ENCODE results near the gene PKD1.

Gene PKD1

GRCh38 chr16:2085669-2086068, 50.0 kb downstream of the PKD1 start:
- no peak for DNase-seq

DNA sequence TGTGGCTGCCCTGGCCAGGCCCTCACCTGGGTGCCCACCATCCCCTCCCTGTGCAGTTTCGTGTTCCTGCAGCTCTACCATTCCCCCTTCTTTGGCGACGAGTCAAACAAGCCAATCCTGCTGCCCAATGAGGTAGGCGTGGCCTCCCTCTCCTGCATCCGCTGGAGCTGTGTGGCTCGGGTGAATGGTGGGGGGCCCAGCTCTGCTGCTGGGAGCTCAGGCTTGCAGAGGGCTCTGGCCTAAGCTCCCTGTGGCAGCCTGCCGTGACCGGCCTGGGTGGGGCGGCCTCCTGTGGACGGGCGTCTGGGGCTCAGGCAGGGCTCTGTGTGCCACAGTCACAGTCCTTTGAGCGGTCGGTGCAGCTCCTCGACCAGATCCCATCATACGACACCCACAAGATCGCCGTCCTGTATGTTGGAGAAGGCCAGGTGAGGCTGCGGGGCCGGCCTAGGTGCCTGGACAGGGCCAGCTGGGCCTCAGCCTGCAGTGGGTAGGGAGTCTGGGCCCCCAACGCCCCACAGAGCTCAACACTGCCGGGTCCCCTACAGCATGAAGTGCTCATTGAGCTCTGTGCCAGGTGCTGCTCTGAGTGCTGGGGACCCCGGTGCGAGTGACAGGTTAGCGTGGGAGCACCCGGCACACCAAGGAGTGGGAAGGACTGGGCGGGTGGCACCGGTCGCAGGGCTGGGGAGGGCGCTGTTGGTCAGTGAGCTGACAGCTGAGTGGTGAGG, 50.6 kb downstream of the PKD1 start:
- DNase-seq, result no peak

GRCh38 chr16:2083876-2084780, 51.6 kb downstream of the PKD1 start:
- no peak for DNase-seq

GRCh38 chr16:2083409-2083808, 52.3 kb downstream of the PKD1 start:
- no peak for DNase-seq

GRCh38 chr16:2082983-2083364, 52.7 kb downstream of the PKD1 start:
- DNase-seq, result no peak

DNA sequence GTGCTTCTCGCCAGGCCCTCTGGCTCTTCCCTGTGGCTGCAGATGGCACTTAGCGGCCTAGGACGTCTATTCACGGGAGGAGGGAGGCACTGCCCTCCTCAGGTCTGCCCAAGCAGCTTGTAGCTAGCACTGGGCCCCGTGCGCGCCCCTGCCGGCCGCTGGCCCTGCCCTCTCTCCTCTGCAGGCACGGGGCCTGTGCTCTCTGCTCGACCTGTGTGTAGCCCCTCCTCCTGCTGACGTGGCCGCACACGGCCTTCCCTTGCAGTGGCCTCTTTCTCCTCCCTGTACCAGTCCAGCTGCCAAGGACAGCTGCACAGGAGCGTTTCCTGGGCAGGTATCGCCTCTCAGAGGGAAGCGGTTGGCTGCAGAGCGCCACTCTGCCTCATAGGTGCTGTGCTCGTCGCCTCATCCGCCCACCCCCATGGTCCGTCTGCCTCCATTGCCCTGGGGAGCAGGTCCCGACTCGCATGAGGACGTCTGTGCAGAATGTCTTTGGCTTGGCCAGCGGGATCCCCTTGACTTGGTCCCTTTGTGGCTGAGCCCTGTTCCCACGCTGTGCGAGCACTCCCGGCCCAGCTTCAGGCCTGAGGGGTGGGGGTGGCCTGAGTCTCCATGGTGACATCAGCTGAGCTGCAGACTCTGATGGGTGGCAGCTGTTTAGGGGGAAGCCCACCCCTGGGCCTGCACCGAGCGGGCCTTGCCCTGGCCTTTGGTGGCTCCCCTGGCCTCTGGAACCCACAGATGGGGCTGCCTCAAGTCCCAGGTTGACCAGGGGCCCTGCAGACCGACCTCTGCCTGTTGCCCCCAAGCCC, 53.3 kb downstream of the PKD1 start:
- peak; percentile 11 for DNase-seq

DNA sequence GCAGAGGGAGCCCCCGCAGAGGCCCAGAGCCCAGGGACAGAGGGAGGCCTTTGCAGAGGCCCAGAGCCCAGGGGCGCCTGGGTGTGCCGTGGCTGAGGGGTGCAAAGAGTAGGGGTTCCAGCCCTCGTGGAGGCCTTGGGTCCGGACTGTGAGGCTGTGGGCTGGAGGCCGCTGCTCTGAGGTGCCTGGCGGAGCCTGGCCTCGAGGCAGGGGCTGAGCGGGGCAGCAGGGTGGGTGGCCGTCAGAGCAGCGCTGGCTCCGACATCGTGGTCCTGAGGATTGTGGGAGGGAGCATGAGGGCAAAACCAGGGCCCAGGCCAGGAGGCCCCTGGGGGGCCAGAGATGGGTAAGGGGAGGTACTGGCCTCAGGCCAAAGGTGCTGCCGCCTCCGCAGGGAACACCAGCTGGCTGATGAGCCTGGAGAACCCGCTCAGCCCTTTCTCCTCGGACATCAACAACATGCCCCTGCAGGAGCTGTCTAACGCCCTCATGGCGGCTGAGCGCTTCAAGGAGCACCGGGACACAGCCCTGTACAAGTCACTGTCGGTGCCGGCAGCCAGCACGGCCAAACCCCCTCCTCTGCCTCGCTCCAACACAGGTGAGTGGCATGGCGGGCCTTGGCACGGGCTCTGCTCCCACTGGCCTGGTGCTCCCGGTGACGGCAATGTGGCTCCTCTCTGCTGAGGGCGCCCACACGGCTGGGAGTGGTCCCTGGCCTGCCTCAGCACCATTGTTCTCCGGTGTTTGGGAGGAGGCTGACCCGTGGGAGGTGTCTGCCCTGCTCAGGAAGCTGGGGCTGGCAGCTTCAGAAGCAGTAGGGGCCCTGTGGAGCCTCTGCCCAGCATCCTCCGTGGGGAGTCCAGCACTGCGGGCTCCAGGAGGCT, 54.3 kb downstream of the PKD1 start:
- no peak for DNase-seq

GRCh38 chr16:2079991-2080390, 55.7 kb downstream of the PKD1 start:
- no peak for DNase-seq

GRCh38 chr16:2079311-2079800, 56.3 kb downstream of the PKD1 start:
- no peak for DNase-seq

DNA sequence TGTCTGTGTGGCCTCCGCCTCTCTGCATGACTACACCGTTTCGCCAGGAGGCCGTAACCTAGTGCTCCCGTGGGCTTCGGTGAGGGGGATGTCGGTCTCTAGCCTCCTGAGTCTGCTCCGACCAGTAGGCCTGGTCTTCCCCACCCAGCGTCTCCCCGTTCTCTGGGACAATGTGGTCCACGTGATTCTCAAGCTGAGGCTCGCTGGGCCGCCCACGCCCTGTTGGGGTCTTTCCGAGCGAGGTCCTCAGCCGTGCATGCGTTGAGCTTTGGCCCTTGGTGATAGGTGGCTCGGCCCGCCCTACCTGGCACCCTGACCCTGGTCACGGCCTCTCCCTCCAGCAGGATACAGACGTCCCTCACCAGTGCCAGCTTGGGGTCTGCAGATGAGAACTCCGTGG, 57.0 kb downstream of the PKD1 start:
- DNase-seq, result no peak

- no peak for DNase-seq
These were observed 57.6 kb downstream of the PKD1 start for GRCh38 chr16:2078096-2078495.

- DNase-seq, result no peak
These were observed 58.0 kb downstream of the PKD1 start for GRCh38 chr16:2077696-2078095.

DNA sequence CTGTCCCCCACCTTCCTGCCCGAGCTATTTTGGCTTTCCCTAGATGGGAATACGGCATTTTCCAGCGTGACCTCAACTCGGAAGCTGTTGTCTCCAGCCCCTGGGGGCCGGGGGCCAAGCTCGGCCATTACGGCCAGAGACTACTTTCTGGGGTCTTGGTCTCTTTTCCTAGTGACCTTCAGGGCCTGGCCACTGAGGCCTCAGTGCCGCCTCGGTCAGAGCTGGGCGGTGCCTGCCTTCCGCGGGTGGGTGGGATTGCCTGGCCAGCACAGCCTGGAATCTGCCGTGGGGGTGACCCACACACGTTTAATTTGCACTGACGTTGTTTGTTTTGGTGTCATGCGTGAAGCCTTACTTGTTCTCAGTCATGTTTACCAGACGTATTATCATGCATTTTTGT, 58.7 kb downstream of the PKD1 start:
- no peak for DNase-seq

DNA sequence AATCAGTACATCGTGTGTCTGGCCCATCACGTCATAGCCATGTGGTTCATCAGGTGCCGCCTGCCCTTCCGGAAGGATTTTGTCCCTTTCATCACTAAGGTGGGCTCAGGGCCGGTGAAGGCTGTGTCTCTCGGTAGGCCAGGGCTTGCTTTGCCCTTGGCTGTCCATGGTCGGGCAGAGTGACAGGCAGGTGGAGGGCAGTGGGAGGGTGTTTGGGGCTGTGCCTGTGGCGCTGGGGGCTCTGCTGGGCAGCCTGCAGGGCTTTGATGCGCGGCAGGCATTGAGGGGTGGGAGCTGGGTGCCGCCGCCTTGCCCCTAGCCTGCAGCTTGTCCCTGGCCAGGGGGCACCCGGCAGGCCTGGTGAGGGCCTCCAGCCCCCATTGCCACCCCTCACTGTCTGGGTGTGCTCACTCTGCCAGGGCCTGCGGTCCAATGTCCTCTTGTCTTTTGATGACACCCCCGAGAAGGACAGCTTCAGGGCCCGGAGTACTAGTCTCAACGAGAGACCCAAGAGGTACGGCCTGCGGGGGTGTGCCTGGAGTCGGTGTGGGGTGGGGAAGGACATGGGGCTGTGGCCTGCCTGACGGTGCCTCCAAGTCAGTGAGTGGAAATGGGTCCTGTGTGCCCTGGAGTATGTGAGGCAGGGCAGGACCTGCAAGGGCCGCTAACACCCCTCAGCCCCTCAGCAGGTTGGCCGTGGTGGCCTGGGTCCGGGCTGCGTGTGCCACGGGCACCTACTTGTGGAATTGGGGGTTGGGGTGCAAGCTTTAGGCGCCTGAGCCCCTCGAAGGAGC, 59.4 kb downstream of the PKD1 start:
- DNase-seq, result no peak

DNA sequence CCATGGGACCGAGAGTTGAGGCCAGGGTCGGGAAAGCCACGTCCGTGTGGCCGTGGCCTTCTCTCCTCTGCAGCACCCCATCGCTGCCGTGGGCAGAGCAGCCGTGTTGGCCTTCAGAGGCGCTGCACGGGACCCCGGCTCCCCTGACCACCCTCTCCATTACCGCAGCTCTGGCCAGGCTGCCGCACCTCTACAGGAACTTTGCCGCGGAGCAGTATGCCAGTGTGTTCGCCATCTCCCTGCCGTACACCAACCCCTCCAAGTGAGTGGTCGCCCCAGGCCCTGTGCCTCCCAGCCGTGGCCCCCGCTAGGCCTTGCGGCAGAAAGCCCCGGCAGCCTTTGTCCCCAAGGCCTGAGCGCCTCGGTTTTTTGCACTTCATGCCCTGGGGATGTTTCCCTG, 60.1 kb downstream of the PKD1 start:
- no peak for DNase-seq

DNA sequence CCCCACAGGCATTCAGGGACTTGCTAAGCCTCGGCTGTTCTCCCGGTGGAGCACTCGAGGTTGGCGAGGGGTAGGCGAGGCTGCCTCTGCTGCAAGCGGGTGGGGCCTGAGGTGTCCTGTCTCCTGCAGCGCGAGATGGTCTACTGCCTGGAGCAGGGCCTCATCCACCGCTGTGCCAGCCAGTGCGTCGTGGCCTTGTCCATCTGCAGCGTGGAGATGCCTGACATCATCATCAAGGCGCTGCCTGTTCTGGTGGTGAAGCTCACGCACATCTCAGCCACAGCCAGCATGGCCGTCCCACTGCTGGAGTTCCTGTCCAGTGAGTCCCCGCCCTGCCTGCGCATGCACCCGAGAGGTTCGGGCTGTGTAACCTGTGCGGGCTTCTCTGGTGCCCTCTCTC, 61.6 kb downstream of the PKD1 start:
- no peak for DNase-seq

GRCh38 chr16:2072926-2073325, 62.8 kb downstream of the PKD1 start:
- no peak for DNase-seq

- DNase-seq, result no peak
These were observed 64.1 kb downstream of the PKD1 start for GRCh38 chr16:2071454-2072202.

GRCh38 chr16:2070576-2071453, 64.9 kb downstream of the PKD1 start:
- no peak for DNase-seq

DNA sequence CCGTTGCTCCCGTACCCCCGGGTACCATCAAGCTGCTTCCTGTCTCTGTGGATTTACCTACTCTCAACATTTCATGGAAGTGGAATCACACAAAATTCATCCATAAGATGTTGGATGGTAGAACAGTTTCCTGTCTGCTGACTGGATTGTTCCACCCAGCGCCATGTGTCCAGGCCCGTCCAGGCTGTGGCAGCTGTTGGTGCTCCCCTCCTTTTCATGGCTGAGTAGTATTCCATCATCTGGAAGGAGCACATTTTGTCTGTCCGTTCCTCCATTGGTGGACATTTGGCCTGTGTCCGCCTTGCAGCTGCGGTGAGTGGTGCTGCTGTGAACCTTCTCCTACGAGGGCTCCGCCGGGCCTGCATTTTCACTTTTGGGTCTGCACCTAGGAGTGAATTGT, 69.6 kb downstream of the PKD1 start:
- DNase-seq, result no peak
